GM19043 (cell line): ENCODE results near the gene INPP4B.

Experiments used
- ATAC-seq: cut with Tn5 transposase; IDR thresholded peaks from one replicate; pipeline ENCODE4 v1.9.1; 2021; ENCODE audit warnings: low read depth; ENCODE audit not compliant: unreplicated experiment

Gene INPP4B

GRCh38 chr4:142743121-142743825, 102.8 kb downstream of the INPP4B start:
- no peak for ATAC-seq

DNA sequence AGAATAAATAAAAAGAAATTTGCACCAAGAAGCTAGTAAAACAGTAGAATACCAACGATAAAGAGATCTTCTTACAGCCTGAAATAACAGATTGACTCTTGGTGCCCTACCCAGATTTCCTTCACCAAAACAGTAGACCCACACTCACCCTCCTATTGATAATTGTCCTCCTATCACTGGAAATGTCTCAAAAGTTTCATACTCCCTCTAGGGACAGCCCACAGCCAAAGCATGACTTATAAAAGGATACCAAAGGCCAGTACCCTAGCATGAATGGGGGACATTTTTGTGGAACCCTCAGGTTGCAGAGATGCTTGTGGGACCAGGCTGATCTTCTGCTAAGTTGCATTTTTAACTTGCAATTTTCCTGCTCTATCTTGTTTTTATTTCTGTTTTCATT, 104.1 kb downstream of the INPP4B start:
- no peak for ATAC-seq

DNA sequence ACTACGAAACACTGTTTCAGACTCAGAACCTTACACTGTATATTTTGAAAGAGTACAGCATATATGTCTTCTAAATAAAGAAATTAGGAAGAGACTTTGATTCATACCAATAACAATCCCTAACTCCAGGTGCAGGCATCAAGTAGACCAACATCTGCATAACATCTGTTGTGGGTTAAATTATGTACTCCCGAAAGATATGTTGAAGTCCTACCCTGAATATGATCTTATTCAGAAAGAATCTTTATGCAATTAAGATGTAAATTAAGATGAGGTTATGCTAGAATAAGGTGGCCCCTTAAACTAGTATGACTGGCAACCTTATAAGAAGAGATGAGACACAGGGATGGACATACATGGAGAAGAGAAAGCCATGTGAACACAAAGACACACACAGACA, 117.9 kb downstream of the INPP4B start:
- no peak for ATAC-seq

- no peak for ATAC-seq
These were observed 119.0 kb downstream of the INPP4B start for GRCh38 chr4:142727149-142727548.

DNA sequence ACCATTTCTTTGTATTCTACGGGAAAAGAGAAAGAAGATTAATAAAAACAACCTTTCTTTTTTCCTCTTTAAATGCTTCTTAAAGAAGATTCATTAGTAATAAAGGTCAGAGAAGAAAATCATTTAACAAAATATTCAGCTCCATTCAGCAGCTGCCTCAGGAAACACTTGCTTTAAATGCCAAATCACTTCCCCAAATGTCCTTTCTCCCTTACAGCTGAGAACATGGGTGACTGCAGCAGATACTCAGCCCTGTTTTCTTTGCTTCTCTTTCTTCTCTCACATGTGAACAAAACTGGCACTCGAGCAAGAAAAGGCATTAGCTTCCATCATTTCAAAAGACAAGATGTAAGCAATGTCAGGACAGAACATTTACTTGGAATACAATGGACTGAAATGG, 120.2 kb downstream of the INPP4B start:
- ATAC-seq: no peak

DNA sequence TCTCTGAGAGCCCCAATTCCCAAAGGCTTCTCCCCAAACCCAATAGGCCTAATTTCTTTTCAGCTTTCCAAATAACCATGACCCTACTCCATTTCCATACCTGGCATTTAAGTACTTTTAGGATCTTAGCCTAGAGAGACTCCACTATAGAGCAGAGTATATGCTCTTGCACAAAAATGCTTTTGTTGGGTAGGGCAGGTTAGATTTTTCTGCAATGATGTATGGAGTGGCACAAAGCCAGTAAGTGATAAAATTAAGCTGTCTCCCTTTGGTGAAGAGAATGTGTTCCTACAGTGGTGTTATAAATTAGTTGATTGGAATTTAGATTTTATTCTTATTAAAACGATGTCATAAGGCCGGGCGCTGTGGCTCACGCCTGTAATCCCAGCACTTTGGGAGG, 124.9 kb downstream of the INPP4B start:
- no peak for ATAC-seq

DNA sequence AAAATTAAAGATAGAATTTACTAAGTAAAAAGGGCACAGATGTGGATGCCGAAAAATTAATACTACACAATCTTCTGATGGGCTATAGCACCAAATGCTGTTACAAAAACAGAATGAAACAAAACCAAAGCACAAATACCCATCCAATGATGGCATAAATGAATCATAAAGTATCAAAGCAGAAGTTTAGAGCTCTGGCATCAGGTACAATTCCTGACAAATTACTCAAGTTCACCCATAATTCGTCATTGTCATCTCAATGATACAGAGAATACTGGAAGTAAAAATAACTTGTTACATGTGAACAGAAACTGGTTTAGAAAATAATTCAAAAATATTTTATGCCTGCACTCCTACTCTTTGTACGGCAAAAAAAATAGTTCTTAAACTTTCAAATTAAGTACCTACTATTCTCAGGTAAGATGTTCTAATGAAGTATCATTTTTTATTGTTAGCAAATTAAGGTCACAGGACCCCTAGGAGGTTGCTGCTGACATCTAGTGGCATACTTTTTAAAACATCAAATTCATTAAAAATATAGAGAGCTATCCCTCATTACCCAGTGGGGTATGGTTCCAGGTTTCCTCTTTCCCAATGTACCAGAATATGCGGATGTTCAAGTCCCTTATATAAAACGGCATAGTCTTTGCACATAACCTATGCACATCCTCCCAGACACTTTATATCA, 126.1 kb downstream of the INPP4B start:
- no peak for ATAC-seq

DNA sequence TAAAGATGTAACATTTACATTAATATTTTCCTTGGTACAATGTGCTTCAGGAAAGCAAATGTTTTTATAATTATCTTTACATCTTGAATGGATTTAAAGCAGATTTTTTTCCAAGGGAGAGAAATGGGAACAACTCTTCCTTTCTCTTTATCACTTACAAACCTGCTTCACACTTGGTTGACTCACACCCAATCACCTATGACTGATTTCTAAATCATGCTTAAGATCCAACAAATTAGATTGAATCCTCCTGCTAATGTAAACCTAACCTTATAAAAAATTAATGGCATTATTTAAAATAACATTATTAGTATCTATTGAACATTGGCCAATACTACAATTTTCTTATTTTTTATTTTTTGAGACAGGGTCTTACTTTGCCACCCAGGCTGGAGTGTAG, 127.1 kb downstream of the INPP4B start:
- ATAC-seq: no peak

DNA sequence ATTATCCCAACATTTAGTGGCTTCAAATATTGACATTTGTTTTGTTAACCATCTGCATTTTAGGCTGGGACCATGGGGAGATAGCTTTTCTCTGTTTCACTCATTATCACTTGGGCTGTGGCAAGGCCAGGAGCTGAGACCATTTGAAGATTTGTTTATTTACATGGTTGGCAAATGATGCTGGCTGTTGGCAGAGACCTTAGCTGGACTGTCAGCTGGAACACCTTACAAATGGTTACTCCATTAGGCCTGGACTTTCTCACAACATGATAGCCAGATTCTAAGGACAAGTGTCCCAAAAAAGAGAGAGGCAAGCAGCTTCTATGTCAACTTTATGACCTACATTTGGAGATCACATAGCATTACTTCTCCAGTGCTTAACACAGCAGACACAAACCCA, 130.4 kb downstream of the INPP4B start:
- ATAC-seq: no peak

- ATAC-seq: no peak
These were observed 132.6 kb downstream of the INPP4B start for GRCh38 chr4:142713282-142714030.

- no peak for ATAC-seq
These were observed 137.9 kb downstream of the INPP4B start for GRCh38 chr4:142708231-142708630.

- ATAC-seq: no peak
These were observed 138.7 kb downstream of the INPP4B start for GRCh38 chr4:142707401-142707800.

DNA sequence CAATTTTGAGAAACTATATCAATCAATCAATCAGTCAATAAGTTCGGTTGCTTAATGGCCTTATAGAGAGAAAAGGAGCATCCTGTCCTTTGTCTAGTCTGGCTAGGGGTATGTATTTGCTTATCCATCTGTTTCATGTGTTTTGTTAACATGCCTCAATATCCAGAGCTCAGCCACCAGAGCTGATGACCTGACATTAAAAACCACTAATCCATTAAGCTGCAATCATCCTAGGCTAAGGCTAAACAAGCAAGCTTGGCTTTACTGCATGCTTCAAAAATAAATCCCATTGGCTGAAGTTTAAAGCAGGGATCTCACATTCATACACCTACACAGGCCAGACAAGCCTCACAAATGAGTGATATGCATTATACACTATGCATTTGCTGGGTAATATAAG, 139.7 kb downstream of the INPP4B start:
- ATAC-seq: no peak

GRCh38 chr4:142705820-142706219, 140.3 kb downstream of the INPP4B start:
- ATAC-seq: no peak

- no peak for ATAC-seq
These were observed 142.3 kb downstream of the INPP4B start for GRCh38 chr4:142703694-142704309.

GRCh38 chr4:142701017-142701416, 145.1 kb downstream of the INPP4B start:
- ATAC-seq: no peak

GRCh38 chr4:142700531-142700930, 145.6 kb downstream of the INPP4B start:
- ATAC-seq: no peak

- ATAC-seq: no peak
These were observed 147.5 kb downstream of the INPP4B start for GRCh38 chr4:142698552-142698951.

- ATAC-seq: no peak
These were observed 148.2 kb downstream of the INPP4B start for GRCh38 chr4:142697928-142698327.

GRCh38 chr4:142697320-142697719, 148.8 kb downstream of the INPP4B start:
- no peak for ATAC-seq
